Loucy (cell line): ENCODE data around the gene NPFFR1.

Source experiments
- H2AFZ ChIP-seq: fragments of 200-600 bp; sonication (generic); 2 replicates; pipeline ENCODE4 v1.6.0; 2016; ENCODE audit warnings: antibody characterized with exemption, mild to moderate bottlenecking, low read length, moderate library complexity
- H3F3A ChIP-seq: fragments of 200-600 bp; 2 replicates; pipeline ENCODE4 v1.6.0; 2016; ENCODE audit warnings: antibody characterized with exemption, low read depth, mild to moderate bottlenecking
- H3K27me3 ChIP-seq: fragments of 200-600 bp; sonication (generic); 2 replicates; pipeline ENCODE4 v1.6.1; 2014; ENCODE audit warnings: low read length, mild to moderate bottlenecking; ENCODE audit not compliant: insufficient read depth, poor library complexity, severe bottlenecking
- H3K36me3 ChIP-seq: fragments of 200-600 bp; sonication (generic); 2 replicates; pipeline ENCODE4 v1.6.1; 2016; ENCODE audit warnings: low read length; ENCODE audit not compliant: insufficient read depth
- H3K4me1 ChIP-seq: fragments of 200-600 bp; sonication (generic); 2 replicates; pipeline ENCODE4 v1.5.1; 2014; ENCODE audit warnings: low read length, mild to moderate bottlenecking; ENCODE audit not compliant: insufficient read depth, poor library complexity, severe bottlenecking
- H3K4me2 ChIP-seq: fragments of 200-600 bp; sonication (generic); 2 replicates; pipeline ENCODE4 v1.6.0; 2014; ENCODE audit warnings: antibody characterized with exemption, low read length, low read depth, mild to moderate bottlenecking; ENCODE audit not compliant: poor library complexity, severe bottlenecking
- H3K4me3 ChIP-seq: fragments of 200-600 bp; sonication (generic); 2 replicates; pipeline ENCODE4 v1.5.1; 2014; ENCODE audit warnings: low read length, mild to moderate bottlenecking, mixed read lengths; ENCODE audit not compliant: poor library complexity, severe bottlenecking
- H3K79me2 ChIP-seq: fragments of 200-600 bp; sonication (generic); 2 replicates; pipeline ENCODE4 v1.6.1; 2014; ENCODE audit warnings: low read length; ENCODE audit not compliant: insufficient read depth
- H3K9ac ChIP-seq: fragments of 200-600 bp; sonication (generic); 2 replicates; pipeline ENCODE4 v1.6.0; 2014; ENCODE audit warnings: mild to moderate bottlenecking, low read depth, low read length, moderate library complexity; ENCODE audit not compliant: poor library complexity, severe bottlenecking
- H3K9me2 ChIP-seq: fragments of 200-600 bp; sonication (generic); replicated peaks from 2 replicates; pipeline ENCODE4 v1.6.1; 2016; ENCODE audit warnings: low read depth, low read length, mixed read lengths
- H3K9me3 ChIP-seq: fragments of 200-600 bp; sonication (generic); 2 replicates; pipeline ENCODE4 v1.6.1; 2014; ENCODE audit warnings: mild to moderate bottlenecking, antibody characterized with exemption, low read length, low read depth; ENCODE audit not compliant: insufficient read depth
- H4K20me1 ChIP-seq: fragments of 200-600 bp; sonication (generic); 2 replicates; pipeline ENCODE4 v1.6.0; 2014; ENCODE audit warnings: antibody characterized with exemption, low read length, mild to moderate bottlenecking; ENCODE audit not compliant: insufficient read depth, poor library complexity, severe bottlenecking
- CTCF ChIP-seq: fragments of 200-600 bp; sonication (generic); conservative IDR thresholded peaks from 2 replicates; pipeline ENCODE4 v1.5.1; 2014; ENCODE audit warnings: mild to moderate bottlenecking, antibody characterized with exemption, low read length
- EZH2phosphoT487 ChIP-seq: fragments of 200-600 bp; IDR thresholded peaks from 2 replicates; pipeline ENCODE4 v1.6.1; 2018; ENCODE audit warnings: antibody characterized with exemption, mild to moderate bottlenecking, moderate library complexity, borderline replicate concordance

NPFFR1 gene

GRCh38 chr10:70293169-70293843 lies 9.5 kb upstream of the NPFFR1 start:
- H3K4me1 ChIP-seq = no peaks in the 10 kb centered on the region

DNA sequence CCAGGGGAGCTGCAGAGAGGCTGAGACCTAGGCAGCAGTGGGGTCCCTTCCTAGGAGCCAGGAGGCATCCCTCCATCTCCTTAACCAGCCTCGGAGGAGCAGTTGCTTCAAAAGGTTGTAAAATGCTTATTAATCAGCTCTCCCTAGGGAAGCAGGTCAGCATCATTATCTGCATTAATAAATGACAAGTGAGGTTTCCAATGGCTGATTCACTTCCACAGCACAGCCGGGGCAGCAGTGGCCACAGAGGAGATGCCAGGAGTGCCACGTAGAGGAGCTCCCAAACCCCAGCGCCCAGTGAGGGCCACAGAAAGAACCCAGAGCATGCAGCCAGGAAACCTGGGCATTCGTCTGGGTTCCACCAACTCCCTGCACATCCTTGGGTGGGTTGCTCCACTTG lies 8.2 kb upstream of the NPFFR1 start:
- no peaks in the 10 kb centered on the region for H3K27me3 ChIP-seq
- no peaks in the 10 kb centered on the region for H3F3A ChIP-seq
- no peaks in the 10 kb centered on the region for H4K20me1 ChIP-seq
- no peaks in the 10 kb centered on the region for H3K36me3 ChIP-seq
- no peak overlapping the region for H3K4me3 ChIP-seq
- TF ChIP-seq EZH2phosphoT487 (no peak), CTCF (no peak)
- H3K79me2 ChIP-seq = no peaks in the 10 kb centered on the region
- no peak overlapping the region for H2AFZ ChIP-seq
- no peaks in the 10 kb centered on the region for H3K9me3 ChIP-seq
- no peak overlapping the region for H3K4me2 ChIP-seq
- H3K9me2 ChIP-seq = no peaks in the 10 kb centered on the region
- no peak overlapping the region for H3K9ac ChIP-seq
- H3K4me1 ChIP-seq = no peaks in the 10 kb centered on the region

More at GRCh38 chr10:70293169-70293843, 9.5 kb upstream of the NPFFR1 start:
- Histone ChIP-seq H3K9me2 (no peaks in the 10 kb centered on the region), H3K36me3 (no peaks in the 10 kb centered on the region), H3F3A (no peaks in the 10 kb centered on the region), H2AFZ (no peak overlapping the region), H3K79me2 (no peaks in the 10 kb centered on the region), H4K20me1 (no peaks in the 10 kb centered on the region), H3K4me3 (no peak overlapping the region), H3K4me2 (no peak overlapping the region), H3K9ac (no peak overlapping the region), H3K27me3 (no peaks in the 10 kb centered on the region), H3K9me3 (no peaks in the 10 kb centered on the region)
- TF ChIP-seq EZH2phosphoT487 (no peak), CTCF (no peak)

- no peaks in the 10 kb centered on the region for H3K27me3 ChIP-seq
- H3K9ac ChIP-seq = no peak overlapping the region
- no peaks in the 10 kb centered on the region for H3K36me3 ChIP-seq
- H3F3A ChIP-seq = no peaks in the 10 kb centered on the region
- no peaks in the 10 kb centered on the region for H3K9me3 ChIP-seq
- no peaks in the 10 kb centered on the region for H4K20me1 ChIP-seq
- no peaks in the 10 kb centered on the region for H3K4me1 ChIP-seq
- H2AFZ ChIP-seq = no peak overlapping the region
- no peak overlapping the region for H3K4me2 ChIP-seq
- no peaks in the 10 kb centered on the region for H3K9me2 ChIP-seq
- no peak overlapping the region for H3K4me3 ChIP-seq
- TF ChIP-seq CTCF = no peak
- TF ChIP-seq EZH2phosphoT487 = no peak
- H3K79me2 ChIP-seq = no peaks in the 10 kb centered on the region
Measured at GRCh38 chr10:70289739-70290138, 5.9 kb upstream of the NPFFR1 start.
